ENCODE measurements around the gene EPM2A.

DNA sequence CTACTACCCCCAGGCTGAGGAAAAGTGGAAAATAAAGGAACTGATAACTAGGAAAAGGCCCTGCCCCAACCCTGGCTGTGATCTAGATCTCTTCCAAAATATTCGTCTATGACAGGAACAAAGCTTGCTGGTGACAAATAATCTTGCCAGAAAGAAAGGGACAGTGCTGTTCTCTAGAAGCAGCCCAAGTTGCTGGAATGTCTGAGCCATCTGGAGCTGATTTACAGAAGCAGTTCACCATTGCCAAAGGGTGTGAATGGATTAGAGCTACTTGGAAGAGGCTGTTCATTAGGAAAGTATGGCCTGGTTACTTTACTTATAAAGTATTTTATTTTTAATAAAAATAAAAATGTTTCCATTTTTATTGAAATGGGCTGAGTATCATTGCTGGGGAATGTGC, 146.3 kb downstream of the EPM2A start:
- TF ChIP-seq, protein P1, sequence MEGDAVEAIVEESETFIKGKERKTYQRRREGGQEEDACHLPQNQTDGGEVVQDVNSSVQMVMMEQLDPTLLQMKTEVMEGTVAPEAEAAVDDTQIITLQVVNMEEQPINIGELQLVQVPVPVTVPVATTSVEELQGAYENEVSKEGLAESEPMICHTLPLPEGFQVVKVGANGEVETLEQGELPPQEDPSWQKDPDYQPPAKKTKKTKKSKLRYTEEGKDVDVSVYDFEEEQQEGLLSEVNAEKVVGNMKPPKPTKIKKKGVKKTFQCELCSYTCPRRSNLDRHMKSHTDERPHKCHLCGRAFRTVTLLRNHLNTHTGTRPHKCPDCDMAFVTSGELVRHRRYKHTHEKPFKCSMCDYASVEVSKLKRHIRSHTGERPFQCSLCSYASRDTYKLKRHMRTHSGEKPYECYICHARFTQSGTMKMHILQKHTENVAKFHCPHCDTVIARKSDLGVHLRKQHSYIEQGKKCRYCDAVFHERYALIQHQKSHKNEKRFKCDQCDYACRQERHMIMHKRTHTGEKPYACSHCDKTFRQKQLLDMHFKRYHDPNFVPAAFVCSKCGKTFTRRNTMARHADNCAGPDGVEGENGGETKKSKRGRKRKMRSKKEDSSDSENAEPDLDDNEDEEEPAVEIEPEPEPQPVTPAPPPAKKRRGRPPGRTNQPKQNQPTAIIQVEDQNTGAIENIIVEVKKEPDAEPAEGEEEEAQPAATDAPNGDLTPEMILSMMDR (conservative IDR thresholded peaks at IDR 0.05 in 1 of 2, IDR thresholded peaks at IDR 0.05 in 1 of 2; ENCODE audit: low read depth in 1 of 2, low read length in 2 of 2) = no peak
- no peak for TF ChIP-seq EZH2 (IDR thresholded peaks at IDR 0.05; ENCODE audit: low read length, missing control alignments)
